Adrenal gland (tissue), 12 donors: Measurements from ENCODE around the gene CUX1. TPM values are rescaled to one million over a fixed set of nuclear protein-coding genes. Genes with fewer than 3 reads are reported as not detected.

Source experiments
- DNase-seq, 7 donors: peaks; one replicate each; pipeline ENCODE4 v3.0.0-alpha.2; 2019 to 2020
- H3K27ac ChIP-seq, 5 donors: fragments of 200-600 bp; sonication (generic) in 4 of 5; 1 replicate in 3 of 5; 2 replicates in 2 of 5; pipeline versions ENCODE4 v1.5.1 to v1.8.0; 2016 to 2020; ENCODE audit warnings: mild to moderate bottlenecking in 1 of 5
- H3K27me3 ChIP-seq: fragments of 200-600 bp; 2 replicates; pipeline ENCODE4 v1.8.0; 2021
- H3K36me3 ChIP-seq, 2 donors: fragments of 200-600 bp; replicated peaks in 1 of 2; 1 replicate in 1 of 2; 2 replicates in 1 of 2; pipeline versions ENCODE4 v1.5.1 to v1.8.0; 2018 to 2022
- H3K4me1 ChIP-seq, 2 donors: fragments of 200-600 bp; replicated peaks in 1 of 2; 1 replicate in 1 of 2; 2 replicates in 1 of 2; pipeline versions ENCODE4 v1.5.1 to v1.8.0; 2018 to 2021
- H3K4me3 ChIP-seq, 4 donors: fragments of 200-600 bp; sonication (generic) in 3 of 4; one replicate each; pipeline ENCODE4 v1.5.1; 2016 to 2018
- H3K9me3 ChIP-seq, 3 donors: fragments of 200-600 bp; sonication (generic) in 1 of 3; replicated peaks in 1 of 3; 1 replicate in 2 of 3; 2 replicates in 1 of 3; pipeline versions ENCODE4 v1.5.1 to v1.8.0; 2016 to 2021
- CTCF ChIP-seq, 6 experiments: fragments of 450-650 bp in 4 of 6; fragments of 200-600 bp in 2 of 6; sonication (generic) in 1 of 6; IDR thresholded peaks; 1 replicate in 5 of 6; 2 replicates in 1 of 6; pipeline versions ENCODE4 v1.5.1 to v1.8.0; 2016 to 2021; ENCODE audit warnings: antibody characterized with exemption in 6 of 6, mild to moderate bottlenecking in 2 of 6, moderate library complexity in 1 of 6
- POLR2A ChIP-seq, 2 donors: fragments of 450-650 bp; IDR thresholded peaks; one replicate each; pipeline ENCODE4 v1.6.1; 2017; ENCODE audit warnings: antibody characterized with exemption in 2 of 2, mild to moderate bottlenecking in 2 of 2, moderate library complexity in 1 of 2
- WGBS, 4 donors: extraction: QIAGEN DNeasy Blood & Tissue Kit in 2 of 4; methylation state at CpG; one replicate each; pipeline versions ENCODE4 v1.1.5 to v1.1.7; 2013 to 2017; 5-methylcytosine and 5-hydroxymethylcytosine counted together
- intact Hi-C, 2 donors: fragments of 100-400 bp; cut with DNase I; formaldehyde crosslinking; loops; one replicate each; pipeline versions ENCODE4 v1.14.1 to v1.15.0; 2022 to 2023
- polyA plus RNA-seq, 3 donors: library from polyadenylated mRNA; stranded (reverse); fragments of 200-250 nt in 2 of 3; fragments of 350-450 nt in 1 of 3; fragmentation: Illumina TruSeq in 1 of 3; extraction: RNeasy Lipid Tissue Mini Kit (QIAGEN cat#74804) in 1 of 3; gene quantifications; one replicate each; pipeline ENCODE4 v1.2.3, GENCODE V29; 2013 to 2014
- total RNA-seq, 9 donors: library from RNA; depleted of rRNA in 4 of 9; stranded (reverse); fragments of >200 nt in 4 of 9; fragments of 120-200 nt in 1 of 9; fragmentation: NEBNext Ultra II Directional in 1 of 9; extraction: Animal tissue kit (Norgen Biotek cat#: 25700) in 1 of 9; gene quantifications; one replicate each; pipeline versions ENCODE4 v1.1.0 to v1.2.4, GENCODE V29; 2013 to 2023
- donor health status: healthy with polysubstance abuse.
- donor health status: Bipolar disorder and iron deficiency.
- donor health status: DM: yes; HTN: yes; CAD: no.
- donor health status: DM: no; HTN: no; CAD: no.
- donor health status: DM: no; HTN: no; CAD: no.
- donor health status: DM: yes; HTN: yes; CAD: no.

Gene CUX1
- total and polyA plus RNA-seq, 12 donors, result 17.2 to 72.6 (median 58.3) TPM

DNA sequence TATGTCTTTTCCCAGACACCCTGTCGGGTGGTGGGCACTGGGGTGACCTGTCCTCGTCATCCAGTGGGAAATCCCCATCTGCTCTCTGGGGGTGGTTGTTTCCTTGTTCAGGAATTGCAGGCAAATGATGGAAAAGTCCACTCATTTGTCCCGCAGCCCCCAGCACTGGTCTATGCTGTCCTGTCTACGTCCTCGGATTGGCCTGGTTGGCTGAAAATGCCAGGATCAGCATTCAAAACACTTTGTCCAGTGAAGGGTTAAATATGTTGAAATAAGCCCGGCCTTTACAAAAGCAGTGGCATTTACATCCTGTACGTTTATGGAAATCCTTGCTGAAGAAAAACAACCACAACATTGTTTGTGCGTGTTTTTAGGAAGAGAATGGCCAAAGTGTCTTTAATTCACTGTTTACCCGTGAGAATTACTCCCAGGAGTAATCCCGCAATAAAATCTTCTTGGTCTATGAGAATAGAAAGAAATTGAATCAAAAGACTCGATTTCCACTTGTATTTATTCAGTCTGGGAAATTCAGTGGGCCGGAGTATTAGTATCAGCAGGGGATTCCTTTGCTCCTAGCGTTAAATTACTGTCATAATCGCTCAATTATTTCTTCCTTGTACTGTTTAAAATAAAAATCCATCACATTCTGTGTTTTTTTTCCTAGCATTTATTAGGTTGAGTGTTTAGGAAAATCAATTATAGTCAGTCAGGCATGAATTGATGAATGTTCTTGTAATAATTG is 352.4 kb downstream of the CUX1 start:
- H3K27me3 ChIP-seq, result no peaks in the 10 kb centered on the region
- no peaks in the 10 kb centered on the region for H3K36me3 ChIP-seq
- no peak overlapping the region for H3K4me3 ChIP-seq
- H3K4me1 ChIP-seq, result no peaks in the 10 kb centered on the region
- H3K27ac ChIP-seq, result peak overlapping the region in 1 of 5 donors; percentile 65
- intact Hi-C loops, result no loop called here
- DNase-seq, result no peak
- H3K9me3 ChIP-seq, result no peaks in the 10 kb centered on the region
- 64 to 75% (median 70%) methylated on average over 13 to 14 of the region's 14 CpGs for WGBS, 4 donors
- TF ChIP-seq CTCF (IDR thresholded peaks at IDR 0.05) (no peak), POLR2A (IDR thresholded peaks at IDR 0.05) (no peak)

DNA sequence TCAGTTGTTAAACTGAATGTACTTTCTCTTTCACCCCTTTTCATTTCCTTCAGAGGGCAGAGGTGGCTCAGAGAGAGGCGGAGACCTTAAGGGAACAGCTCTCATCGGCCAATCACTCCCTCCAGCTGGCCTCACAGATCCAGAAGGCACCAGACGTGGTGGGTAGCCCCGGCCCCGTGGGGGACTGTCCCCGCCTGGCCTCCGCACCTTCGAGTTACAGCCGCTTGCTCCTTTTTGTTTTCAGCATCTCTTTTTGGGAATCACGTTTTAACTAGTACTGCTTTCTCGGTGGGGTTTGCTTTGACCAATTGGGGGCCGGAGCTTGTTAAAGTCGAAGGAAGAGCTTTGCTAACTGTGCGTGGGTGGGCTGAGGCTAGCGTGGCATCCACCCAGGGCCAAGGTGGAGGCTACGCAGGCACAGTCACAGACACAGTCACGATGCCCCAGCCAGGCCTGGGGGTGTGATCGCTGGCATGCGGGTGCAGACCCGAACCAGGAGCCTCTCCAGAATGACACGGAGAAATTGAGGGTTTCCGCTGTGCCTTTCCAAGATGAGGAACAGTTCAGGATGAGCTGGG is 353.1 kb downstream of the CUX1 start:
- 78 to 82% (median 82%) methylated on average over 8 to 22 of the region's 22 CpGs for WGBS, 4 donors
- no peak for DNase-seq
- H3K36me3 ChIP-seq, result no peaks in the 10 kb centered on the region
- no peaks in the 10 kb centered on the region for H3K9me3 ChIP-seq
- no peaks in the 10 kb centered on the region for H3K27me3 ChIP-seq
- H3K4me1 ChIP-seq, result no peaks in the 10 kb centered on the region
- intact Hi-C loops, result no loop called here
- H3K4me3 ChIP-seq, result no peak overlapping the region
- H3K27ac ChIP-seq, result peak overlapping the region in 1 of 5 donors; percentile 65
- TF ChIP-seq CTCF (IDR thresholded peaks at IDR 0.05) (no peak), POLR2A (IDR thresholded peaks at IDR 0.05) (no peak)

- H3K27ac ChIP-seq, result no peak overlapping the region
- WGBS, 4 donors, result 82 to 94% (median 84%) methylated on average over 9 to 13 of the region's 13 CpGs
- H3K36me3 ChIP-seq, result peaks cover 0 to 1% of the 10 kb centered on the region in 2 donors
- no peaks in the 10 kb centered on the region for H3K9me3 ChIP-seq
- H3K27me3 ChIP-seq, result no peaks in the 10 kb centered on the region
- H3K4me1 ChIP-seq, result no peaks in the 10 kb centered on the region
- H3K4me3 ChIP-seq, result no peak overlapping the region
- TF ChIP-seq CTCF (IDR thresholded peaks at IDR 0.05) (no peak), POLR2A (IDR thresholded peaks at IDR 0.05) (no peak)
- intact Hi-C loops, result no loop called here
- no peak for DNase-seq
These were observed 356.2 kb downstream of the CUX1 start for GRCh38 chr7:102173669-102174068.

- peak overlapping the region in 1 of 5 donors; percentile 21 for H3K27ac ChIP-seq
- peaks cover 0 to 13% of the 10 kb centered on the region in 2 donors for H3K36me3 ChIP-seq
- WGBS, 4 donors, result 83 to 92% (median 89%) methylated on average over 23 to 24 of the region's 24 CpGs
- peak in 1 of 7 donors; percentile 66 for DNase-seq
- no peak overlapping the region for H3K4me3 ChIP-seq
- no peaks in the 10 kb centered on the region for H3K4me1 ChIP-seq
- H3K27me3 ChIP-seq, result no peaks in the 10 kb centered on the region
- TF ChIP-seq CTCF (IDR thresholded peaks at IDR 0.05) (no peak), POLR2A (IDR thresholded peaks at IDR 0.05) (no peak)
- no peaks in the 10 kb centered on the region for H3K9me3 ChIP-seq
- intact Hi-C loops, result no loop called here
These were observed 358.2 kb downstream of the CUX1 start for GRCh38 chr7:102175423-102176170.
